IPS-18a (cell line): ENCODE results near the gene PILRB.
"Not testable (repeated sequence)": the region's sequence is repeated elsewhere in the genome, so short reads cannot be mapped to it uniquely, and the experiment has no call there.

Source experiments
- H3K27ac ChIP-seq: one replicate; pipeline ENCODE4 v1.5.1; 2013; ENCODE audit warnings: low read length
- H3K27me3 ChIP-seq: one replicate; pipeline ENCODE4 v1.6.1; 2013; ENCODE audit warnings: mild to moderate bottlenecking, low read length; ENCODE audit not compliant: control insufficient read depth, insufficient read depth
- H3K36me3 ChIP-seq: one replicate; pipeline ENCODE4 v1.6.1; 2013; ENCODE audit warnings: low read depth, low read length; ENCODE audit not compliant: control insufficient read depth
- H3K4me1 ChIP-seq: one replicate; pipeline ENCODE4 v1.6.1; 2013; ENCODE audit warnings: low read depth, low read length; ENCODE audit not compliant: control insufficient read depth
- H3K4me3 ChIP-seq: one replicate; pipeline ENCODE4 v1.5.1; 2013; ENCODE audit warnings: low read length
- H3K9ac ChIP-seq: one replicate; pipeline ENCODE4 v1.6.1; 2013; ENCODE audit warnings: mild to moderate bottlenecking, low read length, moderate library complexity
- H3K9me3 ChIP-seq: one replicate; pipeline ENCODE4 v1.6.1; 2013; ENCODE audit warnings: low read depth, low read length; ENCODE audit not compliant: control insufficient read depth

PILRB gene

GRCh38 chr7:100358857-100359212 lies 918 bp downstream of the PILRB start:
- Histone ChIP-seq H3K27me3 (no peaks in the 10 kb centered on the region), H3K36me3 (peaks cover 90% of the 10 kb centered on the region), H3K27ac (no peak overlapping the region), H3K9ac (no peak overlapping the region), H3K4me3 (no peak overlapping the region), H3K9me3 (no peaks in the 10 kb centered on the region), H3K4me1 (no peaks in the 10 kb centered on the region)

GRCh38 chr7:100360135-100360854 lies 2.4 kb downstream of the PILRB start:
- Histone ChIP-seq H3K36me3 (peaks cover 78% of the 10 kb centered on the region), H3K9ac (no peak overlapping the region), H3K27me3 (no peaks in the 10 kb centered on the region), H3K9me3 (no peaks in the 10 kb centered on the region), H3K4me3 (no peak overlapping the region), H3K4me1 (no peaks in the 10 kb centered on the region), H3K27ac (no peak overlapping the region)

- Histone ChIP-seq H3K27ac (no peak overlapping the region), H3K36me3 (peaks cover 59% of the 10 kb centered on the region), H3K9ac (no peak overlapping the region), H3K4me1 (no peaks in the 10 kb centered on the region), H3K4me3 (no peak overlapping the region), H3K9me3 (no peaks in the 10 kb centered on the region), H3K27me3 (no peaks in the 10 kb centered on the region)
These were observed 5.2 kb downstream of the PILRB start for GRCh38 chr7:100363098-100363497.

- H3K27ac ChIP-seq, H3K9ac ChIP-seq, H3K9me3 ChIP-seq, H3K27me3 ChIP-seq, H3K4me3 ChIP-seq, H3K4me1 ChIP-seq: not testable (repeated sequence)
- H3K36me3 ChIP-seq: peaks cover 57% of the 10 kb centered on the region
These were observed 5.9 kb downstream of the PILRB start for GRCh38 chr7:100363797-100364196.

- H3K36me3 ChIP-seq: peaks cover 50% of the 10 kb centered on the region
- peaks cover 7% of the 10 kb centered on the region for H3K4me1 ChIP-seq
These were observed 6.6 kb downstream of the PILRB start for GRCh38 chr7:100364480-100364879.

GRCh38 chr7:100365998-100366367 lies 8.1 kb downstream of the PILRB start:
- H3K4me1 ChIP-seq: peaks cover 18% of the 10 kb centered on the region
- H3K36me3 ChIP-seq: peaks cover 38% of the 10 kb centered on the region
- not testable (repeated sequence) for H3K4me3 ChIP-seq, H3K27ac ChIP-seq, H3K27me3 ChIP-seq, H3K9ac ChIP-seq, H3K9me3 ChIP-seq

More at GRCh38 chr7:100364480-100364879, 6.6 kb downstream of the PILRB start:
- no peak overlapping the region for H3K4me3 ChIP-seq
- H3K9ac ChIP-seq: no peak overlapping the region
- H3K27me3 ChIP-seq: no peaks in the 10 kb centered on the region
- no peaks in the 10 kb centered on the region for H3K9me3 ChIP-seq
- H3K27ac ChIP-seq: no peak overlapping the region

GRCh38 chr7:100366411-100367250 lies 8.7 kb downstream of the PILRB start:
- Histone ChIP-seq H3K27me3 (no peaks in the 10 kb centered on the region), H3K4me3 (no peak overlapping the region), H3K9me3 (no peaks in the 10 kb centered on the region), H3K4me1 (peaks cover 21% of the 10 kb centered on the region), H3K9ac (no peak overlapping the region), H3K36me3 (peaks cover 31% of the 10 kb centered on the region), H3K27ac (no peak overlapping the region)

- H3K9ac ChIP-seq: no peak overlapping the region
- no peak overlapping the region for H3K4me3 ChIP-seq
- peaks cover 21% of the 10 kb centered on the region for H3K4me1 ChIP-seq
- no peaks in the 10 kb centered on the region for H3K27me3 ChIP-seq
- H3K27ac ChIP-seq: no peak overlapping the region
- H3K36me3 ChIP-seq: peaks cover 26% of the 10 kb centered on the region
- H3K9me3 ChIP-seq: no peaks in the 10 kb centered on the region
These were observed 9.3 kb downstream of the PILRB start for GRCh38 chr7:100367251-100367620.

- H3K4me3 ChIP-seq: no peak overlapping the region
- H3K36me3 ChIP-seq: peaks cover 19% of the 10 kb centered on the region
- H3K4me1 ChIP-seq: peaks cover 21% of the 10 kb centered on the region
- no peak overlapping the region for H3K27ac ChIP-seq
- no peak overlapping the region for H3K9ac ChIP-seq
- H3K27me3 ChIP-seq: no peaks in the 10 kb centered on the region
- H3K9me3 ChIP-seq: no peaks in the 10 kb centered on the region
These were observed 10.0 kb downstream of the PILRB start for GRCh38 chr7:100367676-100368613.

GRCh38 chr7:100369105-100369504 lies 11.2 kb downstream of the PILRB start:
- Histone ChIP-seq H3K4me3 (no peak overlapping the region), H3K27ac (no peak overlapping the region), H3K9ac (no peak overlapping the region), H3K4me1 (peaks cover 21% of the 10 kb centered on the region), H3K36me3 (peaks cover 12% of the 10 kb centered on the region), H3K9me3 (no peaks in the 10 kb centered on the region), H3K27me3 (no peaks in the 10 kb centered on the region)

- H3K9me3 ChIP-seq: no peaks in the 10 kb centered on the region
- peaks cover 9% of the 10 kb centered on the region for H3K36me3 ChIP-seq
- H3K27ac ChIP-seq: no peak overlapping the region
- H3K9ac ChIP-seq: peak overlapping the region; percentile 3
- peaks cover 26% of the 10 kb centered on the region for H3K4me1 ChIP-seq
- H3K4me3 ChIP-seq: no peak overlapping the region
- H3K27me3 ChIP-seq: no peaks in the 10 kb centered on the region
These were observed 12.4 kb downstream of the PILRB start for GRCh38 chr7:100370303-100370702.
